OCI-LY1 (cell line): ENCODE measurements around the gene PACRG.

Experiments used
- EZH2 ChIP-seq: fragments of 200-600 bp; sonication (generic), shearing (Covaris generic); IDR thresholded peaks from 2 replicates; pipeline ENCODE4 v1.8.0; 2017; ENCODE audit warnings: borderline replicate concordance, mixed run types, mild to moderate bottlenecking, antibody characterized with exemption, low read length, moderate library complexity, mixed read lengths
- TF ChIP-seq, protein P1 (sequence below): fragments of 200-600 bp; sonication (generic), shearing (Covaris generic); IDR thresholded peaks from 2 replicates; pipeline ENCODE4 v1.5.1; 2017; ENCODE audit warnings: mild to moderate bottlenecking, antibody characterized with exemption, low read length, moderate library complexity, mixed read lengths

DNA sequence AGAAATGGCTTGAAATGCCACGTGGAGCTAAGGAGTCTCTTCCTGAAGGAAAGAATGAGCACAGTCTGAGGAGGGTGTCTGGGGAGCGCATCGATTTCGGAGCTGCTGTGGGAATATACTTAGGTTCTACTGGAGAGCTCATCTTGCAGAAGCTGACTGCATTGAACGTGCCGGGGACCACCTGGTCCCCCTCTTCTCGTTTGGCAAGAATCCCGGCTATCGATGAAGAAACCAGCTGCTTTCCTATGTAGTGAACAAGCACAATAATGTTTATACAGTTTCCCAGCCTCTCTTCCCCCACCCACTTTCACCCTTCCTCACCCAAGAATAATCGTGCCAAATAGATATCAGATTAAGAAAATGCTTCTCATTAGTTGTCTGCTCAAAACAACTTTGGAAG lies 242.5 kb downstream of the PACRG start:
- TF ChIP-seq, protein P1, sequence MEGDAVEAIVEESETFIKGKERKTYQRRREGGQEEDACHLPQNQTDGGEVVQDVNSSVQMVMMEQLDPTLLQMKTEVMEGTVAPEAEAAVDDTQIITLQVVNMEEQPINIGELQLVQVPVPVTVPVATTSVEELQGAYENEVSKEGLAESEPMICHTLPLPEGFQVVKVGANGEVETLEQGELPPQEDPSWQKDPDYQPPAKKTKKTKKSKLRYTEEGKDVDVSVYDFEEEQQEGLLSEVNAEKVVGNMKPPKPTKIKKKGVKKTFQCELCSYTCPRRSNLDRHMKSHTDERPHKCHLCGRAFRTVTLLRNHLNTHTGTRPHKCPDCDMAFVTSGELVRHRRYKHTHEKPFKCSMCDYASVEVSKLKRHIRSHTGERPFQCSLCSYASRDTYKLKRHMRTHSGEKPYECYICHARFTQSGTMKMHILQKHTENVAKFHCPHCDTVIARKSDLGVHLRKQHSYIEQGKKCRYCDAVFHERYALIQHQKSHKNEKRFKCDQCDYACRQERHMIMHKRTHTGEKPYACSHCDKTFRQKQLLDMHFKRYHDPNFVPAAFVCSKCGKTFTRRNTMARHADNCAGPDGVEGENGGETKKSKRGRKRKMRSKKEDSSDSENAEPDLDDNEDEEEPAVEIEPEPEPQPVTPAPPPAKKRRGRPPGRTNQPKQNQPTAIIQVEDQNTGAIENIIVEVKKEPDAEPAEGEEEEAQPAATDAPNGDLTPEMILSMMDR: no peak
- TF ChIP-seq EZH2: no peak
